HepG2 (cell line): ENCODE measurements around the gene TUBB. TPM values are rescaled to one million over a fixed set of nuclear protein-coding genes. Genes with fewer than 3 reads are reported as not detected.

Experiments
- CEBPB ChIP-seq: IDR thresholded peaks from 2 replicates; pipeline ENCODE4 v1.6.1; 2011; ENCODE audit warnings: low read depth, low read length, improper control_type of control experiment, borderline replicate concordance
- DR1 ChIP-seq: sonication (generic); formaldehyde crosslinking; IDR thresholded peaks from 2 replicates; pipeline ENCODE4 v1.8.0; 2021; ENCODE audit warnings: mild to moderate bottlenecking, missing genetic modification reagents, inconsistent platforms
- MEIS2 ChIP-seq: sonication (generic); formaldehyde crosslinking; IDR thresholded peaks from 2 replicates; pipeline ENCODE4 v1.9.0; 2021; ENCODE audit warnings: mild to moderate bottlenecking, missing genetic modification reagents
- NFATC3 ChIP-seq: sonication (generic); formaldehyde crosslinking; IDR thresholded peaks from 2 replicates; pipeline ENCODE4 v1.5.1; 2020; ENCODE audit warnings: mild to moderate bottlenecking, missing genetic modification reagents
- SOX5 ChIP-seq: IDR thresholded peaks from 2 replicates; pipeline ENCODE4 v1.6.1; 2016; ENCODE audit warnings: borderline replicate concordance
- SP4 ChIP-seq: sonication (generic); formaldehyde crosslinking; IDR thresholded peaks from 2 replicates; pipeline ENCODE4 v1.8.1; 2023; ENCODE audit warnings: mild to moderate bottlenecking, missing genetic modification reagents
- TBP ChIP-seq: sonication (generic); formaldehyde crosslinking; IDR thresholded peaks from 2 replicates; pipeline ENCODE4 v1.5.0; 2020; ENCODE audit warnings: missing genetic modification reagents
- TSC22D2 ChIP-seq: sonication (generic); formaldehyde crosslinking; IDR thresholded peaks from 2 replicates; pipeline ENCODE4 v1.5.1; 2020; ENCODE audit warnings: missing genetic modification reagents, mild to moderate bottlenecking, borderline replicate concordance
- ZNF350 ChIP-seq: sonication (generic); formaldehyde crosslinking; IDR thresholded peaks from 2 replicates; pipeline ENCODE4 v1.4.0; 2020; ENCODE audit warnings: mild to moderate bottlenecking, low read depth, missing genetic modification reagents, borderline replicate concordance
- ZNF598 ChIP-seq: sonication (generic); formaldehyde crosslinking; IDR thresholded peaks from 2 replicates; pipeline ENCODE4 v1.5.1; 2020; ENCODE audit warnings: mild to moderate bottlenecking, missing genetic modification reagents, borderline replicate concordance
- ZNF747 ChIP-seq: sonication (generic); formaldehyde crosslinking; IDR thresholded peaks from 2 replicates; pipeline ENCODE4 v1.8.1; 2023; ENCODE audit warnings: missing genetic modification reagents, mild to moderate bottlenecking, borderline replicate concordance
- polyA plus RNA-seq, 8 experiments: library from polyadenylated mRNA; depleted of rRNA in 3 of 8; stranded (reverse) in 7 of 8; unstranded in 1 of 8; fragments of >200 nt; fragmentation: Illumina TruSeq in 4 of 8; extraction: Trizol in 4 of 8; gene quantifications; 2 replicates each; pipeline versions ENCODE4 v1.2.1 to v1.2.3, GENCODE V29; 2011 to 2016; ENCODE audit warnings: low read depth in 4 of 8, missing spikeins in 1 of 8, mixed read lengths in 1 of 8; ENCODE audit not compliant: insufficient read depth in 1 of 8
- total RNA-seq, 5 experiments: library from RNA; depleted of rRNA; stranded (reverse); fragments of >200 nt; fragmentation: Illumina TruSeq; extraction: Trizol; gene quantifications; 2 replicates each; pipeline ENCODE4 v1.2.3, GENCODE V29; 2016; ENCODE audit warnings: low read depth in 1 of 5
- TF ChIP-seq, protein P1 (sequence below): sonication (generic); formaldehyde crosslinking; IDR thresholded peaks from 2 replicates; pipeline ENCODE4 v1.4.0; 2020; ENCODE audit warnings: missing genetic modification reagents
- TF ChIP-seq, protein P2 (sequence below): sonication (generic); formaldehyde crosslinking; IDR thresholded peaks from 2 replicates; pipeline ENCODE4 v1.4.0; 2020; ENCODE audit warnings: mild to moderate bottlenecking, missing genetic modification reagents, borderline replicate concordance
- TF ChIP-seq, protein P3 (sequence below): sonication (generic); formaldehyde crosslinking; IDR thresholded peaks from 2 replicates; pipeline ENCODE4 v1.4.0; 2020; ENCODE audit warnings: mild to moderate bottlenecking, missing genetic modification reagents
- TF ChIP-seq, protein P4 (sequence below), 2 experiments: fragments of 450-650 bp in 1 of 2; sonication (generic) in 1 of 2; formaldehyde crosslinking; IDR thresholded peaks; 2 replicates each; pipeline versions ENCODE4 v1.5.0 to v1.8.0; 2020 to 2022; ENCODE audit warnings: mild to moderate bottlenecking in 1 of 2, missing genetic modification reagents in 1 of 2
- TF ChIP-seq, protein P5 (sequence below): sonication (generic); formaldehyde crosslinking; IDR thresholded peaks from 2 replicates; pipeline ENCODE4 v1.4.0; 2020; ENCODE audit warnings: missing genetic modification reagents
- TF ChIP-seq, protein P6 (sequence below): IDR thresholded peaks from 2 replicates; pipeline ENCODE4 v1.6.1; 2016; ENCODE audit warnings: low read depth, borderline replicate concordance

Gene TUBB
- total and polyA plus RNA-seq, 2 of the 13 experiments (the other 11 are each of a cell fraction or from before 2014, with no cell fraction given), result 911 to 1,163 TPM

DNA sequence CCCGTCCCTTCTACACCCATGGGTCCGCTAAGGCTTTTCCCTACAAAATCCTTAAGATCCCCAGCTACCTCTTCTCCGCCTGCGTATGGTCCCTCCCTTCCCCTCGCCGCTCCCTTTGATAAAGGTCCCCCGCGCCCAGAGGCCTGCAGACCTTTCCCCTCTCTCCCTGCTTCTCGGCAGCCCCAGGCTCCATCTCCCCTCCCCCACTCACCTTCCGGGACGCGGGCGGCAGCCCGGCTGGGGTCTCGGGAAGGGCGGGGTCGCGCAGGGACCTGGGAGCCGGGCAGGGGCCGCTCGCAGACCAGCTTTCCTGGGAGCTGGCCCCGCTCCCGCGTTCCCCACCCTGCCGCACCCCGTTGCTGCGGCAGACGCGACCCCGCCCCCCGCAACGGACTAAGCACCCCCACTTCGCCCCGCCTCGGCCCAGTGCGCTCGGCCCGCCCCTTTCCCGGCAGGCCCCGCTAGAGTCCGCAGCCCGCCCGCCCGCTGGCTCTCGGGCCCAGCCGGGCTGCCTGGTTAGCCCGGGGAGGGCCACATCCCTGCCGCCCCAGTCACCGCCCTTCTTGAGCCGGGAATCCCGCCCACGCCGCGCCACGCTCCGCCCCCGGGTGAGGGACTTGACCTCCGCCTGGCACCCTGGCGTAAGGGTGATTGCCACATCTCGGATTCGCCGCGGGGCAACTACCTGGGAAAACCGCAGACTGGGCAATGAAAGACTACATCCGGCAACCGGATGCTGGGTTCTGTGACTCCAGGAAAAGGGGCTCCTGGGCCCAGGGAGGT is 22.4 kb downstream of the TUBB start, which contains the start of gene FLOT1 (continued):
- TF ChIP-seq, protein P1, sequence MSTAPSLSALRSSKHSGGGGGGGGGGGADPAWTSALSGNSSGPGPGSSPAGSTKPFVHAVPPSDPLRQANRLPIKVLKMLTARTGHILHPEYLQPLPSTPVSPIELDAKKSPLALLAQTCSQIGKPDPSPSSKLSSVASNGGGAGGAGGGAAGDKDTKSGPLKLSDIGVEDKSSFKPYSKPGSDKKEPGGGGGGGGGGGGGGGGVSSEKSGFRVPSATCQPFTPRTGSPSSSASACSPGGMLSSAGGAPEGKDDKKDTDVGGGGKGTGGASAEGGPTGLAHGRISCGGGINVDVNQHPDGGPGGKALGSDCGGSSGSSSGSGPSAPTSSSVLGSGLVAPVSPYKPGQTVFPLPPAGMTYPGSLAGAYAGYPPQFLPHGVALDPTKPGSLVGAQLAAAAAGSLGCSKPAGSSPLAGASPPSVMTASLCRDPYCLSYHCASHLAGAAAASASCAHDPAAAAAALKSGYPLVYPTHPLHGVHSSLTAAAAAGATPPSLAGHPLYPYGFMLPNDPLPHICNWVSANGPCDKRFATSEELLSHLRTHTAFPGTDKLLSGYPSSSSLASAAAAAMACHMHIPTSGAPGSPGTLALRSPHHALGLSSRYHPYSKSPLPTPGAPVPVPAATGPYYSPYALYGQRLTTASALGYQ (CRISPR knock-in tag), result peak; percentile 50; the same call in 1 of the 2 replicates
- TF ChIP-seq CEBPB, result peak; percentile 99
- TF ChIP-seq ZNF350 (CRISPR knock-in tag), result peak; percentile 100
- peak; percentile 95 for TF ChIP-seq SP4 (CRISPR knock-in tag)
- TF ChIP-seq, protein P2, sequence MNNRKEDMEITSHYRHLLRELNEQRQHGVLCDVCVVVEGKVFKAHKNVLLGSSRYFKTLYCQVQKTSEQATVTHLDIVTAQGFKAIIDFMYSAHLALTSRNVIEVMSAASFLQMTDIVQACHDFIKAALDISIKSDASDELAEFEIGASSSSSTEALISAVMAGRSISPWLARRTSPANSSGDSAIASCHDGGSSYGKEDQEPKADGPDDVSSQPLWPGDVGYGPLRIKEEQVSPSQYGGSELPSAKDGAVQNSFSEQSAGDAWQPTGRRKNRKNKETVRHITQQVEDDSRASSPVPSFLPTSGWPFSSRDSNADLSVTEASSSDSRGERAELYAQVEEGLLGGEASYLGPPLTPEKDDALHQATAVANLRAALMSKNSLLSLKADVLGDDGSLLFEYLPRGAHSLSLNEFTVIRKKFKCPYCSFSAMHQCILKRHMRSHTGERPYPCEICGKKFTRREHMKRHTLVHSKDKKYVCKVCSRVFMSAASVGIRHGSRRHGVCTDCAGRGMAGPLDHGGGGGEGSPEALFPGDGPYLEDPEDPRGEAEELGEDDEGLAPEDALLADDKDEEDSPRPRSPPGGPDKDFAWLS (CRISPR knock-in tag), result no peak
- no peak; the same call in 1 of the 2 replicates for TF ChIP-seq ZNF598 (CRISPR knock-in tag)
- peak; percentile 41; the same call in 1 of the 2 replicates for TF ChIP-seq SOX5
- TF ChIP-seq NFATC3 (CRISPR knock-in tag), result peak; percentile 97
- TF ChIP-seq, protein P3, sequence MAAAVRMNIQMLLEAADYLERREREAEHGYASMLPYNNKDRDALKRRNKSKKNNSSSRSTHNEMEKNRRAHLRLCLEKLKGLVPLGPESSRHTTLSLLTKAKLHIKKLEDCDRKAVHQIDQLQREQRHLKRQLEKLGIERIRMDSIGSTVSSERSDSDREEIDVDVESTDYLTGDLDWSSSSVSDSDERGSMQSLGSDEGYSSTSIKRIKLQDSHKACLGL (CRISPR knock-in tag), result peak; percentile 84
- TF ChIP-seq TBP (CRISPR knock-in tag), result no peak
- TF ChIP-seq, protein P4, sequence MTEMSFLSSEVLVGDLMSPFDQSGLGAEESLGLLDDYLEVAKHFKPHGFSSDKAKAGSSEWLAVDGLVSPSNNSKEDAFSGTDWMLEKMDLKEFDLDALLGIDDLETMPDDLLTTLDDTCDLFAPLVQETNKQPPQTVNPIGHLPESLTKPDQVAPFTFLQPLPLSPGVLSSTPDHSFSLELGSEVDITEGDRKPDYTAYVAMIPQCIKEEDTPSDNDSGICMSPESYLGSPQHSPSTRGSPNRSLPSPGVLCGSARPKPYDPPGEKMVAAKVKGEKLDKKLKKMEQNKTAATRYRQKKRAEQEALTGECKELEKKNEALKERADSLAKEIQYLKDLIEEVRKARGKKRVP (CRISPR knock-in tag; IDR thresholded peaks at IDR 0.05), result peak in 1 of 2 experiments; percentile 91; a peak in 2 of 4 replicates
- TF ChIP-seq, protein P5, sequence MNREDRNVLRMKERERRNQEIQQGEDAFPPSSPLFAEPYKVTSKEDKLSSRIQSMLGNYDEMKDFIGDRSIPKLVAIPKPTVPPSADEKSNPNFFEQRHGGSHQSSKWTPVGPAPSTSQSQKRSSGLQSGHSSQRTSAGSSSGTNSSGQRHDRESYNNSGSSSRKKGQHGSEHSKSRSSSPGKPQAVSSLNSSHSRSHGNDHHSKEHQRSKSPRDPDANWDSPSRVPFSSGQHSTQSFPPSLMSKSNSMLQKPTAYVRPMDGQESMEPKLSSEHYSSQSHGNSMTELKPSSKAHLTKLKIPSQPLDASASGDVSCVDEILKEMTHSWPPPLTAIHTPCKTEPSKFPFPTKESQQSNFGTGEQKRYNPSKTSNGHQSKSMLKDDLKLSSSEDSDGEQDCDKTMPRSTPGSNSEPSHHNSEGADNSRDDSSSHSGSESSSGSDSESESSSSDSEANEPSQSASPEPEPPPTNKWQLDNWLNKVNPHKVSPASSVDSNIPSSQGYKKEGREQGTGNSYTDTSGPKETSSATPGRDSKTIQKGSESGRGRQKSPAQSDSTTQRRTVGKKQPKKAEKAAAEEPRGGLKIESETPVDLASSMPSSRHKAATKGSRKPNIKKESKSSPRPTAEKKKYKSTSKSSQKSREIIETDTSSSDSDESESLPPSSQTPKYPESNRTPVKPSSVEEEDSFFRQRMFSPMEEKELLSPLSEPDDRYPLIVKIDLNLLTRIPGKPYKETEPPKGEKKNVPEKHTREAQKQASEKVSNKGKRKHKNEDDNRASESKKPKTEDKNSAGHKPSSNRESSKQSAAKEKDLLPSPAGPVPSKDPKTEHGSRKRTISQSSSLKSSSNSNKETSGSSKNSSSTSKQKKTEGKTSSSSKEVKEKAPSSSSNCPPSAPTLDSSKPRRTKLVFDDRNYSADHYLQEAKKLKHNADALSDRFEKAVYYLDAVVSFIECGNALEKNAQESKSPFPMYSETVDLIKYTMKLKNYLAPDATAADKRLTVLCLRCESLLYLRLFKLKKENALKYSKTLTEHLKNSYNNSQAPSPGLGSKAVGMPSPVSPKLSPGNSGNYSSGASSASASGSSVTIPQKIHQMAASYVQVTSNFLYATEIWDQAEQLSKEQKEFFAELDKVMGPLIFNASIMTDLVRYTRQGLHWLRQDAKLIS (CRISPR knock-in tag), result peak; percentile 67; the same call in 1 of the 2 replicates
- peak; percentile 76; the same call in 1 of the 2 replicates for TF ChIP-seq DR1 (CRISPR knock-in tag)
- peak; percentile 87 for TF ChIP-seq TSC22D2 (CRISPR knock-in tag)
- TF ChIP-seq, protein P6, sequence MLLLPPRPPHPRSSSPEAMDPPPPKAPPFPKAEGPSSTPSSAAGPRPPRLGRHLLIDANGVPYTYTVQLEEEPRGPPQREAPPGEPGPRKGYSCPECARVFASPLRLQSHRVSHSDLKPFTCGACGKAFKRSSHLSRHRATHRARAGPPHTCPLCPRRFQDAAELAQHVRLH (CRISPR knock-in tag), result peak; percentile 89; the same call in 1 of the 2 replicates
- TF ChIP-seq ZNF747 (CRISPR knock-in tag), result peak; percentile 99
- TF ChIP-seq MEIS2 (CRISPR knock-in tag), result peak; percentile 70; the same call in 1 of the 2 replicates
